ENCODE data around the gene SLC9A9. TPM values are rescaled to one million over a fixed set of nuclear protein-coding genes. Genes with fewer than 3 reads are reported as not detected.

SLC9A9 gene
- total RNA-seq, 2 donors from 2014 or later: 29.6 to 60.1 TPM

GRCh38 chr3:143495527-143495926, 352.7 kb downstream of the SLC9A9 start:
- H3K9me3 ChIP-seq: no peaks in the 10 kb centered on the region
- H3K4me3 ChIP-seq: no peak overlapping the region
- no peaks in the 10 kb centered on the region for H3K27me3 ChIP-seq (replicated peaks; ENCODE audit: insufficient read depth)
- ATAC-seq (ENCODE audit: insufficient number of reproducible peaks, low FRiP score, low read depth) (no peak), DNase-seq (ENCODE audit: low spot score) (no peak)
- no peak overlapping the region for H3K27ac ChIP-seq
- no peak for TF ChIP-seq CTCF (IDR thresholded peaks at IDR 0.05)
- H3K36me3 ChIP-seq: no peaks in the 10 kb centered on the region
- peaks cover 0 to 9% of the 10 kb centered on the region in 2 donors for H3K4me1 ChIP-seq (ENCODE audit: control insufficient read depth in 1 of 2, low read depth in 2 of 2)

GRCh38 chr3:143486611-143487010, 361.7 kb downstream of the SLC9A9 start:
- Histone ChIP-seq H3K27ac (no peak overlapping the region), H3K36me3 (no peaks in the 10 kb centered on the region), H3K27me3 (replicated peaks; ENCODE audit: insufficient read depth) (no peaks in the 10 kb centered on the region), H3K4me3 (no peak overlapping the region), H3K4me1 (ENCODE audit: control insufficient read depth in 1 of 2, low read depth in 2 of 2) (peaks cover 2 to 18% of the 10 kb centered on the region in 2 donors), H3K9me3 (no peaks in the 10 kb centered on the region)
- no peak for DNase-seq (ENCODE audit: low spot score)
- ATAC-seq (ENCODE audit: insufficient number of reproducible peaks, low FRiP score, low read depth): no peak
- TF ChIP-seq CTCF (IDR thresholded peaks at IDR 0.05): no peak

DNA sequence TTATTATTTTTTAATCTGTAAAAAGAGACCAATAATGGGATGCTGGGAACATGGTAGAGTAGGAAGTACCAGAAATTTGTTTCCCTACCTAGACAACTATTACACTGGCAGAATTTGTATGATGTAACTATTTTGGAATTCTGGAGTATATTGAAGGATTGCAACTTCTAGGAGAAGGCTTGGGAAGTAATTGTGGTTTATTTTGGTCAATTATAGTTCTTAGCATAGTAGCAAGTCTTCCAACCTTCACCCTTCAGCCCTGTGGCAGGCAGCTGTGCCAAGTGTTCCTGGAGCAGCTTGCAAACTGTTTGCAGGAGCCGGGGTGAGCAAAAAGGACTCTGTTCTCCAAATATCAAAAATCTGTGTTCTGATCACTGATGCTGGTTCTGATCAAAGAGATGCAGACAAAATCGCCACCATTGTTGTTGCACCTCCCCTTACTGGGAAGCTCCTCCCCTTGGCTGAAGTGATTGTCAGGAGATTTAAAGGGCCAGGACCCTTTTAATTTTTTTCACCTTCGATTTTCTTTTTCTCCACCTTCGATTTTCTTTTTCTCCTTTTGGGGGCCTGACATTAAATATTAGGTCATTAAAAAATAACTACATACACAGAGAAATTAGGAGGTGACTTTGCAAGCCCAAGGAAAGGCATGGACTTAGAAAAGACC, 363.3 kb downstream of the SLC9A9 start:
- Histone ChIP-seq H3K36me3 (no peaks in the 10 kb centered on the region), H3K4me1 (ENCODE audit: control insufficient read depth in 1 of 2, low read depth in 2 of 2) (peaks cover 2 to 19% of the 10 kb centered on the region in 2 donors), H3K27ac (no peak overlapping the region), H3K27me3 (replicated peaks; ENCODE audit: insufficient read depth) (no peaks in the 10 kb centered on the region), H3K4me3 (no peak overlapping the region), H3K9me3 (no peaks in the 10 kb centered on the region)
- DNase-seq (ENCODE audit: low spot score) (no peak), ATAC-seq (ENCODE audit: insufficient number of reproducible peaks, low FRiP score, low read depth) (no peak)
- TF ChIP-seq CTCF (IDR thresholded peaks at IDR 0.05): no peak

GRCh38 chr3:143483214-143483613, 365.1 kb downstream of the SLC9A9 start:
- ATAC-seq (ENCODE audit: insufficient number of reproducible peaks, low FRiP score, low read depth) (no peak), DNase-seq (ENCODE audit: low spot score) (no peak)
- peaks cover 2 to 19% of the 10 kb centered on the region in 2 donors for H3K4me1 ChIP-seq (ENCODE audit: control insufficient read depth in 1 of 2, low read depth in 2 of 2)
- no peak for TF ChIP-seq CTCF (IDR thresholded peaks at IDR 0.05)
- peak overlapping the region in 1 of 2 donors; percentile 51 for H3K27ac ChIP-seq
- no peaks in the 10 kb centered on the region for H3K9me3 ChIP-seq
- H3K36me3 ChIP-seq: no peaks in the 10 kb centered on the region
- H3K27me3 ChIP-seq (replicated peaks; ENCODE audit: insufficient read depth): no peaks in the 10 kb centered on the region
- no peak overlapping the region for H3K4me3 ChIP-seq

DNA sequence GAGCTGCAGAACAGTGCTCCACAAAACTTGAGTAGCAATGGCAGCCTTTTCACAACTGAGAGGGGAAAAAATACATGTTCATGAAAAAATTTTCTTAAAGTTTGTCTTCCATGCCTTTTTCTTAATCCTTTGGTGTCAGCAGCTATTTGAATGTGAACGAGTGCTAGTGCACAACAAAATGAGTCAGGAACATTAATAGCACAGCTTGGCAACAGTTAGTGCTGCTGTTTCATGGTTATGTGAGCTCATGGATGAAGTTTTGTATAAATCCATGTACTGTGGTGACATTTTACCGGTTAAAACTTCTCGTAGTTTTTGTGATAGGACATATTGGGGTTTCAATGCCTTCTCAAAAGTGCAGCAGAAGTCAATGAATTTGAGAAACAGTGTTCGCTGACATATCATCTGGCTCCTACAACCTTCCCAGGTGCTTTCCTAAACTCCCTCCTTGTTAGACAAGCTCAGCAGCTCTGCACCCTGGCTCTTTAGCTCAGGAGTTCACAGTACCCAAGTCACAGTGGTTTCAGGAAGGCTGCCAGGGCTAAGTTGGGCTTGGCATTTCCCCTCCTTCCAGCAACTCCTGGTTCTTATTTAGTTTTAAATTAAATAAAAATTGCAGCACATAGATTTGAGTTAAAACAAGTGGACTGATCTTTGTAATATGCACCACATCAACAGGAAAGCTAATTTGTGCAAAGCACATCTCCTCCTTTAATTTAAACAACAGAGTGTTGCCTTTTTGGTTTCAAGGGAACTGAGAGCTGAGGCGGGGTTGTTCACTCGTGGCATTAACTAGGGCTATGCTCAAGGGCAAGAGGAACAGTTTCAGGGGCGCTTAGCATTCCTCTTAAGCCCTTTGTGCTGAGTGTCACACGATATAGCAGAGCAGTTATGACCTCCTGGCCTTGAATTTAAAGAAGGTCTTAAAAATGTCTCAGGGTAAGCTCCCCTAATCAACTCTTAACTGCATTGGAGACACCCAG, 365.9 kb downstream of the SLC9A9 start:
- no peak for ATAC-seq (ENCODE audit: insufficient number of reproducible peaks, low FRiP score, low read depth)
- TF ChIP-seq CTCF (IDR thresholded peaks at IDR 0.05): no peak
- no peaks in the 10 kb centered on the region for H3K36me3 ChIP-seq
- H3K4me3 ChIP-seq: no peak overlapping the region
- no peaks in the 10 kb centered on the region for H3K27me3 ChIP-seq (replicated peaks; ENCODE audit: insufficient read depth)
- H3K27ac ChIP-seq: peak overlapping the region; percentile 32 to 51
- no peak for DNase-seq (ENCODE audit: low spot score)
- H3K4me1 ChIP-seq (ENCODE audit: control insufficient read depth in 1 of 2, low read depth in 2 of 2): peaks cover 2 to 19% of the 10 kb centered on the region in 2 donors
- no peaks in the 10 kb centered on the region for H3K9me3 ChIP-seq
